Measurements from ENCODE around the gene TOLLIP. TPM values are rescaled to one million over a fixed set of nuclear protein-coding genes. Genes with fewer than 3 reads are reported as not detected.

The TOLLIP gene
- total RNA-seq, 2 experiments from 2014 or later = 19.9 to 21.7 TPM

- DNase-seq = no peak
- CTCF ChIA-PET = no interaction called here
- peaks cover 3% of the 10 kb centered on the region for H3K9me3 Mint-ChIP-seq
- peaks cover 48% of the 10 kb centered on the region for H3K4me1 Mint-ChIP-seq (ENCODE audit: low read depth)
- no peaks in the 10 kb centered on the region for H3K27me3 Mint-ChIP-seq (ENCODE audit: low read depth)
- H3K27ac Mint-ChIP-seq = no peak overlapping the region
- intact Hi-C loops (cut with micrococcal nuclease) = loop anchor here (10.0 kb wide), 1 partner anchor 208 kb away; no protein-coding TSS in a partner anchor
- no peak overlapping the region for H3K4me3 Mint-ChIP-seq
- peaks cover 6% of the 10 kb centered on the region for H3K36me3 Mint-ChIP-seq (ENCODE audit: low read depth)
Measured at GRCh38 chr11:1306186-1307162, 3.0 kb downstream of the TOLLIP start.

- CTCF ChIA-PET = no interaction called here
- H3K27me3 Mint-ChIP-seq (ENCODE audit: low read depth) = no peaks in the 10 kb centered on the region
- no peak overlapping the region for H3K27ac Mint-ChIP-seq
- H3K4me3 Mint-ChIP-seq = no peak overlapping the region
- intact Hi-C loops (cut with micrococcal nuclease) = loop anchor here (10.0 kb wide), 1 partner anchor 209 kb away; no protein-coding TSS in a partner anchor
- DNase-seq = no peak
- H3K36me3 Mint-ChIP-seq (ENCODE audit: low read depth) = peaks cover 2% of the 10 kb centered on the region
- no peaks in the 10 kb centered on the region for H3K9me3 Mint-ChIP-seq
- H3K4me1 Mint-ChIP-seq (ENCODE audit: low read depth) = peaks cover 39% of the 10 kb centered on the region
Measured at GRCh38 chr11:1305501-1306056, 3.9 kb downstream of the TOLLIP start.

- DNase-seq = no peak
- no peak overlapping the region for H3K4me3 Mint-ChIP-seq
- H3K36me3 Mint-ChIP-seq (ENCODE audit: low read depth) = no peaks in the 10 kb centered on the region
- H3K4me1 Mint-ChIP-seq (ENCODE audit: low read depth) = peaks cover 36% of the 10 kb centered on the region
- no peaks in the 10 kb centered on the region for H3K9me3 Mint-ChIP-seq
- H3K27me3 Mint-ChIP-seq (ENCODE audit: low read depth) = no peaks in the 10 kb centered on the region
- no peak overlapping the region for H3K27ac Mint-ChIP-seq
- CTCF ChIA-PET = no interaction called here
- intact Hi-C loops (cut with micrococcal nuclease) = loop anchor here (10.0 kb wide), 1 partner anchor 210 kb away; no protein-coding TSS in a partner anchor
Measured at GRCh38 chr11:1305063-1305495, 4.4 kb downstream of the TOLLIP start.

GRCh38 chr11:1304380-1304779, 5.1 kb downstream of the TOLLIP start:
- CTCF ChIA-PET = no interaction called here
- Mint-ChIP-seq H3K4me1 (ENCODE audit: low read depth) (peaks cover 39% of the 10 kb centered on the region), H3K9me3 (no peaks in the 10 kb centered on the region), H3K36me3 (ENCODE audit: low read depth) (peaks cover 2% of the 10 kb centered on the region), H3K4me3 (no peak overlapping the region), H3K27ac (no peak overlapping the region), H3K27me3 (ENCODE audit: low read depth) (no peaks in the 10 kb centered on the region)
- DNase-seq = no peak
- intact Hi-C loops (cut with micrococcal nuclease) = loop anchor here (10.0 kb wide), 1 partner anchor 210 kb away; no protein-coding TSS in a partner anchor

GRCh38 chr11:1303973-1304372, 5.5 kb downstream of the TOLLIP start:
- Mint-ChIP-seq H3K27me3 (ENCODE audit: low read depth) (no peaks in the 10 kb centered on the region), H3K27ac (no peak overlapping the region), H3K4me1 (ENCODE audit: low read depth) (peaks cover 39% of the 10 kb centered on the region), H3K36me3 (ENCODE audit: low read depth) (peaks cover 2% of the 10 kb centered on the region), H3K9me3 (no peaks in the 10 kb centered on the region), H3K4me3 (no peak overlapping the region)
- CTCF ChIA-PET = no interaction called here
- intact Hi-C loops (cut with micrococcal nuclease) = loop anchor here (10.0 kb wide), 1 partner anchor 211 kb away; no protein-coding TSS in a partner anchor
- no peak for DNase-seq

- no peak overlapping the region for H3K27ac Mint-ChIP-seq
- DNase-seq = no peak
- intact Hi-C loops (cut with micrococcal nuclease) = loop anchor here (10.0 kb wide), 1 partner anchor 212 kb away; no protein-coding TSS in a partner anchor
- H3K27me3 Mint-ChIP-seq (ENCODE audit: low read depth) = no peaks in the 10 kb centered on the region
- no peak overlapping the region for H3K4me3 Mint-ChIP-seq
- H3K9me3 Mint-ChIP-seq = no peaks in the 10 kb centered on the region
- CTCF ChIA-PET = no interaction called here
- peaks cover 39% of the 10 kb centered on the region for H3K4me1 Mint-ChIP-seq (ENCODE audit: low read depth)
- H3K36me3 Mint-ChIP-seq (ENCODE audit: low read depth) = peaks cover 3% of the 10 kb centered on the region
Measured at GRCh38 chr11:1303126-1303821, 6.2 kb downstream of the TOLLIP start.

- no peak overlapping the region for H3K4me3 Mint-ChIP-seq
- no peaks in the 10 kb centered on the region for H3K9me3 Mint-ChIP-seq
- H3K4me1 Mint-ChIP-seq (ENCODE audit: low read depth) = peaks cover 32% of the 10 kb centered on the region
- no peak for DNase-seq
- no peaks in the 10 kb centered on the region for H3K27me3 Mint-ChIP-seq (ENCODE audit: low read depth)
- peaks cover 3% of the 10 kb centered on the region for H3K36me3 Mint-ChIP-seq (ENCODE audit: low read depth)
- intact Hi-C loops (cut with micrococcal nuclease) = loop anchor here (10.0 kb wide), 1 partner anchor 212 kb away; no protein-coding TSS in a partner anchor
- H3K27ac Mint-ChIP-seq = no peak overlapping the region
- CTCF ChIA-PET = interaction anchor here (1.3 kb wide), 1 partner anchor 25 kb away, joined by 3 read pairs; no protein-coding TSS in a partner anchor
Measured at GRCh38 chr11:1302461-1303125, 6.8 kb downstream of the TOLLIP start.

GRCh38 chr11:1302041-1302460, 7.4 kb downstream of the TOLLIP start:
- peaks cover 3% of the 10 kb centered on the region for H3K36me3 Mint-ChIP-seq (ENCODE audit: low read depth)
- H3K9me3 Mint-ChIP-seq = no peaks in the 10 kb centered on the region
- H3K27ac Mint-ChIP-seq = no peak overlapping the region
- CTCF ChIA-PET = interaction anchor here (1.3 kb wide), 1 partner anchor 25 kb away, joined by 3 read pairs; no protein-coding TSS in a partner anchor
- intact Hi-C loops (cut with micrococcal nuclease) = loop anchor here (10.0 kb wide), 1 partner anchor 213 kb away; no protein-coding TSS in a partner anchor
- H3K4me1 Mint-ChIP-seq (ENCODE audit: low read depth) = peaks cover 27% of the 10 kb centered on the region
- DNase-seq = no peak
- no peaks in the 10 kb centered on the region for H3K27me3 Mint-ChIP-seq (ENCODE audit: low read depth)
- H3K4me3 Mint-ChIP-seq = no peak overlapping the region

- no peak for DNase-seq
- no peak overlapping the region for H3K27ac Mint-ChIP-seq
- H3K36me3 Mint-ChIP-seq (ENCODE audit: low read depth) = peaks cover 3% of the 10 kb centered on the region
- no peak overlapping the region for H3K4me3 Mint-ChIP-seq
- no peaks in the 10 kb centered on the region for H3K9me3 Mint-ChIP-seq
- CTCF ChIA-PET = interaction anchor here (0.6 to 1.3 kb wide), 2 partner anchors 8 to 26 kb away, joined by 3 to 4 read pairs; partner anchors contain the start of gene TOLLIP
- peaks cover 21% of the 10 kb centered on the region for H3K4me1 Mint-ChIP-seq (ENCODE audit: low read depth)
- intact Hi-C loops (cut with micrococcal nuclease) = loop anchor here (10.0 kb wide), 1 partner anchor 213 kb away; no protein-coding TSS in a partner anchor
- no peaks in the 10 kb centered on the region for H3K27me3 Mint-ChIP-seq (ENCODE audit: low read depth)
Measured at GRCh38 chr11:1301220-1302000, 8.0 kb downstream of the TOLLIP start.

- H3K4me1 Mint-ChIP-seq (ENCODE audit: low read depth) = peaks cover 21% of the 10 kb centered on the region
- CTCF ChIA-PET = interaction anchor here (0.6 kb wide), 1 partner anchor 9 kb away, joined by 4 read pairs; the partner anchor contains the start of gene TOLLIP
- intact Hi-C loops (cut with micrococcal nuclease) = loop anchor here (10.0 kb wide), 1 partner anchor 214 kb away; no protein-coding TSS in a partner anchor
- DNase-seq = no peak
- peaks cover 3% of the 10 kb centered on the region for H3K36me3 Mint-ChIP-seq (ENCODE audit: low read depth)
- H3K27ac Mint-ChIP-seq = no peak overlapping the region
- H3K4me3 Mint-ChIP-seq = no peak overlapping the region
- H3K27me3 Mint-ChIP-seq (ENCODE audit: low read depth) = no peaks in the 10 kb centered on the region
- no peaks in the 10 kb centered on the region for H3K9me3 Mint-ChIP-seq
Measured at GRCh38 chr11:1300569-1301187, 8.8 kb downstream of the TOLLIP start.
